K562 (cell line): ENCODE results near the gene VMP1. TPM values are rescaled to one million over a fixed set of nuclear protein-coding genes. Genes with fewer than 3 reads are reported as not detected.

Source experiments
- BACH1 ChIP-seq: fragments of 200-800 bp; sonication (Bioruptor generic); IDR thresholded peaks from 2 replicates; pipeline ENCODE4 v1.6.1; 2016; ENCODE audit warnings: missing genetic modification characterization, missing compliant biosample characterization
- BDP1 ChIP-seq: IDR thresholded peaks from 3 replicates; pipeline ENCODE4 v1.6.1; 2011; ENCODE audit not compliant: insufficient read length, insufficient read depth
- CBX3 ChIP-seq, 2 experiments: IDR thresholded peaks; 1 replicate in 1 of 2; 2 replicates in 1 of 2; pipeline ENCODE4 v1.6.1; 2012; ENCODE audit warnings: inconsistent platforms in 2 of 2, low read length in 2 of 2, borderline replicate concordance in 1 of 2, control low read depth in 1 of 2
- CHD2 ChIP-seq: IDR thresholded peaks from 2 replicates; pipeline ENCODE4 v1.6.1; 2011; ENCODE audit warnings: low read depth, low read length
- DACH1 ChIP-seq: fragments of 450-650 bp; IDR thresholded peaks from 2 replicates; pipeline ENCODE4 v1.6.1; 2018; ENCODE audit not compliant: partially characterized antibody
- MEIS2 ChIP-seq: fragments of 450-650 bp; IDR thresholded peaks from 2 replicates; pipeline ENCODE4 v1.6.1; 2014; ENCODE audit warnings: mild to moderate bottlenecking; ENCODE audit not compliant: partially characterized antibody
- MLX ChIP-seq, 2 experiments: fragments of 450-650 bp in 1 of 2; sonication (generic) in 1 of 2; formaldehyde crosslinking; conservative IDR thresholded peaks; 2 replicates each; pipeline versions ENCODE4 v1.4.0 to v1.8.1; 2020 to 2022; ENCODE audit warnings: mild to moderate bottlenecking in 1 of 2, missing genetic modification reagents in 1 of 2
- MYNN ChIP-seq, 2 experiments: sonication (generic); formaldehyde crosslinking in 1 of 2; IDR thresholded peaks; 2 replicates each; pipeline versions ENCODE4 v1.5.0 to v1.6.1; 2016 to 2020; ENCODE audit warnings: antibody characterized with exemption in 1 of 2, missing genetic modification reagents in 1 of 2
- NFIC ChIP-seq: fragments of 450-650 bp; IDR thresholded peaks from 2 replicates; pipeline ENCODE4 v1.6.1; 2017; ENCODE audit warnings: mild to moderate bottlenecking, inconsistent platforms
- PTRF ChIP-seq: fragments of 450-650 bp; IDR thresholded peaks from 2 replicates; pipeline ENCODE4 v1.6.1; 2016; ENCODE audit warnings: mild to moderate bottlenecking, missing genetic modification characterization, missing compliant biosample characterization
- RBM14 ChIP-seq: fragments of 200-400 bp; formaldehyde crosslinking; IDR thresholded peaks from 2 replicates; pipeline ENCODE4 v1.6.1; 2018; ENCODE audit warnings: low read depth, mild to moderate bottlenecking, low read length, moderate library complexity, borderline replicate concordance; ENCODE audit not compliant: insufficient read depth
- SMC3 ChIP-seq: conservative IDR thresholded peaks from 2 replicates; pipeline ENCODE4 v1.6.1; 2011; ENCODE audit warnings: low read depth, low read length, improper control_type of control experiment; ENCODE audit not compliant: insufficient read depth
- TCF3 ChIP-seq: sonication (generic); formaldehyde crosslinking; IDR thresholded peaks from 2 replicates; pipeline ENCODE4 v1.4.0; 2020; ENCODE audit warnings: mild to moderate bottlenecking, missing genetic modification reagents
- TRIM28 ChIP-seq: fragments of 450-650 bp; IDR thresholded peaks from 2 replicates; pipeline ENCODE4 v1.6.1; 2017
- ZBTB17 ChIP-seq: fragments of 450-650 bp; formaldehyde crosslinking; IDR thresholded peaks from 2 replicates; pipeline ENCODE4 v1.4.0; 2020; ENCODE audit warnings: mild to moderate bottlenecking
- ZBTB9 ChIP-seq: fragments of 450-650 bp; formaldehyde crosslinking; IDR thresholded peaks from 2 replicates; pipeline ENCODE4 v1.4.0; 2020; ENCODE audit warnings: mild to moderate bottlenecking, moderate library complexity
- ZNF274 ChIP-seq: IDR thresholded peaks from 2 replicates; pipeline ENCODE4 v1.6.1; 2011; ENCODE audit warnings: low read depth, mild to moderate bottlenecking, low read length, moderate library complexity, borderline replicate concordance
- ZNF41 ChIP-seq: fragments of 250-450 bp; sonication (Bioruptor Pico); conservative IDR thresholded peaks from 2 replicates; pipeline ENCODE4 v1.4.0; 2020; ENCODE audit warnings: mild to moderate bottlenecking
- ZNF668 ChIP-seq: fragments of 250-450 bp; sonication (Bioruptor Pico); IDR thresholded peaks from 2 replicates; pipeline ENCODE4 v1.8.0; 2022; ENCODE audit warnings: mild to moderate bottlenecking, inconsistent platforms
- polyA plus RNA-seq, 8 experiments: library from polyadenylated mRNA; depleted of rRNA in 4 of 8; stranded (reverse) in 5 of 8; unstranded in 3 of 8; fragments of >200 nt; fragmentation: Nextera tagmentation in 2 of 8; fragmentation: Illumina TruSeq in 1 of 8; extraction: Ambion mirVana in 2 of 8; extraction: Trizol in 1 of 8; gene quantifications; 2 replicates each; pipeline versions ENCODE4 v1.2.1 to v1.2.3, GENCODE V29; 2011 to 2014; ENCODE audit warnings: inconsistent platforms in 1 of 8, missing spikeins in 1 of 8
- total RNA-seq, 7 experiments: library from RNA; depleted of rRNA in 6 of 7; stranded (reverse); fragments of >200 nt in 6 of 7; fragmentation: Illumina TruSeq in 2 of 7; extraction: Trizol in 2 of 7; gene quantifications; 2 replicates each; pipeline versions ENCODE4 v1.2.1 to v1.2.3, GENCODE V29; 2011 to 2021; ENCODE audit warnings: low replicate concordance in 1 of 7
- TF ChIP-seq, protein P1 (sequence below): fragments of 450-650 bp; formaldehyde crosslinking; IDR thresholded peaks from 2 replicates; pipeline ENCODE4 v1.4.0; 2020; ENCODE audit warnings: mild to moderate bottlenecking
- TF ChIP-seq, protein P2 (sequence below): sonication (generic); formaldehyde crosslinking; IDR thresholded peaks from 2 replicates; pipeline ENCODE4 v1.8.0; 2023; ENCODE audit warnings: missing genetic modification reagents, mild to moderate bottlenecking, borderline replicate concordance

VMP1 gene
- total and polyA plus RNA-seq, 9 of the 15 experiments (the other 6 are each of a cell fraction or from before 2014, with no cell fraction given), result 123 to 304 (median 151) TPM

DNA sequence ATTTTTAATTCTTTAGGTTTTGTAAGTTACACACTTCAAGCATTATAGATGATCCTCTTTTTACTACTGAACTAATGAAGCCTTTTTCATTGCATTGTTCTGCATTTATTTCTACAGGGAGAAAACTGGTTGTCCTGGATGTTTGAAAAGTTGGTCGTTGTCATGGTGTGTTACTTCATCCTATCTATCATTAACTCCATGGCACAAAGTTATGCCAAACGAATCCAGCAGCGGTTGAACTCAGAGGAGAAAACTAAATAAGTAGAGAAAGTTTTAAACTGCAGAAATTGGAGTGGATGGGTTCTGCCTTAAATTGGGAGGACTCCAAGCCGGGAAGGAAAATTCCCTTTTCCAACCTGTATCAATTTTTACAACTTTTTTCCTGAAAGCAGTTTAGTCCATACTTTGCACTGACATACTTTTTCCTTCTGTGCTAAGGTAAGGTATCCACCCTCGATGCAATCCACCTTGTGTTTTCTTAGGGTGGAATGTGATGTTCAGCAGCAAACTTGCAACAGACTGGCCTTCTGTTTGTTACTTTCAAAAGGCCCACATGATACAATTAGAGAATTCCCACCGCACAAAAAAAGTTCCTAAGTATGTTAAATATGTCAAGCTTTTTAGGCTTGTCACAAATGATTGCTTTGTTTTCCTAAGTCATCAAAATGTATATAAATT, 132.3 kb downstream of the VMP1 start (continued):
- TF ChIP-seq ZNF668 (CRISPR knock-in tag) (0 out of 2 replicates have a peak, but pooled peaks have one; percentile 5), NFIC (no peak), SMC3 (no peak), TCF3 (CRISPR knock-in tag) (no peak), DACH1 (no peak), MLX (CRISPR knock-in tag; conservative IDR thresholded peaks at IDR 0.05) (no peak), TRIM28 (no peak), ZBTB17 (no peak), BDP1 (no peak), ZNF274 (no peak), RBM14 (no peak), ZNF41 (CRISPR knock-in tag) (no peak), BACH1 (tag) (peak; percentile 26; the same call in 1 of the 2 replicates), MYNN (IDR thresholded peaks at IDR 0.05) (no peak), MYNN (CRISPR knock-in tag; IDR thresholded peaks at IDR 0.05) (no peak), ZBTB9 (no peak), PTRF (no peak), MEIS2 (no peak), CBX3 (IDR thresholded peaks at IDR 0.05; ENCODE audit: borderline replicate concordance in 1 of 2, low read length in 2 of 2) (no peak), CHD2 (no peak)
- TF ChIP-seq, protein P1, sequence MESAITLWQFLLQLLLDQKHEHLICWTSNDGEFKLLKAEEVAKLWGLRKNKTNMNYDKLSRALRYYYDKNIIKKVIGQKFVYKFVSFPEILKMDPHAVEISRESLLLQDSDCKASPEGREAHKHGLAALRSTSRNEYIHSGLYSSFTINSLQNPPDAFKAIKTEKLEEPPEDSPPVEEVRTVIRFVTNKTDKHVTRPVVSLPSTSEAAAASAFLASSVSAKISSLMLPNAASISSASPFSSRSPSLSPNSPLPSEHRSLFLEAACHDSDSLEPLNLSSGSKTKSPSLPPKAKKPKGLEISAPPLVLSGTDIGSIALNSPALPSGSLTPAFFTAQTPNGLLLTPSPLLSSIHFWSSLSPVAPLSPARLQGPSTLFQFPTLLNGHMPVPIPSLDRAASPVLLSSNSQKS (CRISPR knock-in tag), result no peak
- TF ChIP-seq, protein P2, sequence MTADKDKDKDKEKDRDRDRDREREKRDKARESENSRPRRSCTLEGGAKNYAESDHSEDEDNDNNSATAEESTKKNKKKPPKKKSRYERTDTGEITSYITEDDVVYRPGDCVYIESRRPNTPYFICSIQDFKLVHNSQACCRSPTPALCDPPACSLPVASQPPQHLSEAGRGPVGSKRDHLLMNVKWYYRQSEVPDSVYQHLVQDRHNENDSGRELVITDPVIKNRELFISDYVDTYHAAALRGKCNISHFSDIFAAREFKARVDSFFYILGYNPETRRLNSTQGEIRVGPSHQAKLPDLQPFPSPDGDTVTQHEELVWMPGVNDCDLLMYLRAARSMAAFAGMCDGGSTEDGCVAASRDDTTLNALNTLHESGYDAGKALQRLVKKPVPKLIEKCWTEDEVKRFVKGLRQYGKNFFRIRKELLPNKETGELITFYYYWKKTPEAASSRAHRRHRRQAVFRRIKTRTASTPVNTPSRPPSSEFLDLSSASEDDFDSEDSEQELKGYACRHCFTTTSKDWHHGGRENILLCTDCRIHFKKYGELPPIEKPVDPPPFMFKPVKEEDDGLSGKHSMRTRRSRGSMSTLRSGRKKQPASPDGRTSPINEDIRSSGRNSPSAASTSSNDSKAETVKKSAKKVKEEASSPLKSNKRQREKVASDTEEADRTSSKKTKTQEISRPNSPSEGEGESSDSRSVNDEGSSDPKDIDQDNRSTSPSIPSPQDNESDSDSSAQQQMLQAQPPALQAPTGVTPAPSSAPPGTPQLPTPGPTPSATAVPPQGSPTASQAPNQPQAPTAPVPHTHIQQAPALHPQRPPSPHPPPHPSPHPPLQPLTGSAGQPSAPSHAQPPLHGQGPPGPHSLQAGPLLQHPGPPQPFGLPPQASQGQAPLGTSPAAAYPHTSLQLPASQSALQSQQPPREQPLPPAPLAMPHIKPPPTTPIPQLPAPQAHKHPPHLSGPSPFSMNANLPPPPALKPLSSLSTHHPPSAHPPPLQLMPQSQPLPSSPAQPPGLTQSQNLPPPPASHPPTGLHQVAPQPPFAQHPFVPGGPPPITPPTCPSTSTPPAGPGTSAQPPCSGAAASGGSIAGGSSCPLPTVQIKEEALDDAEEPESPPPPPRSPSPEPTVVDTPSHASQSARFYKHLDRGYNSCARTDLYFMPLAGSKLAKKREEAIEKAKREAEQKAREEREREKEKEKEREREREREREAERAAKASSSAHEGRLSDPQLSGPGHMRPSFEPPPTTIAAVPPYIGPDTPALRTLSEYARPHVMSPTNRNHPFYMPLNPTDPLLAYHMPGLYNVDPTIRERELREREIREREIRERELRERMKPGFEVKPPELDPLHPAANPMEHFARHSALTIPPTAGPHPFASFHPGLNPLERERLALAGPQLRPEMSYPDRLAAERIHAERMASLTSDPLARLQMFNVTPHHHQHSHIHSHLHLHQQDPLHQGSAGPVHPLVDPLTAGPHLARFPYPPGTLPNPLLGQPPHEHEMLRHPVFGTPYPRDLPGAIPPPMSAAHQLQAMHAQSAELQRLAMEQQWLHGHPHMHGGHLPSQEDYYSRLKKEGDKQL, result no peak
